HG03064 (cell line): ENCODE data around the gene ZNF595.
A peak's percentile ranks its signal among the peaks of the same experiment; 100 is the strongest.
"Not testable (repeated sequence)": the region's sequence is repeated elsewhere in the genome, so short reads cannot be mapped to it uniquely, and the experiment has no call there.

Source experiments
- ATAC-seq: cut with Tn5 transposase; IDR thresholded peaks from one replicate; pipeline ENCODE4 v1.9.1; 2021; ENCODE audit warnings: low read depth; ENCODE audit not compliant: unreplicated experiment

The ZNF595 gene

DNA sequence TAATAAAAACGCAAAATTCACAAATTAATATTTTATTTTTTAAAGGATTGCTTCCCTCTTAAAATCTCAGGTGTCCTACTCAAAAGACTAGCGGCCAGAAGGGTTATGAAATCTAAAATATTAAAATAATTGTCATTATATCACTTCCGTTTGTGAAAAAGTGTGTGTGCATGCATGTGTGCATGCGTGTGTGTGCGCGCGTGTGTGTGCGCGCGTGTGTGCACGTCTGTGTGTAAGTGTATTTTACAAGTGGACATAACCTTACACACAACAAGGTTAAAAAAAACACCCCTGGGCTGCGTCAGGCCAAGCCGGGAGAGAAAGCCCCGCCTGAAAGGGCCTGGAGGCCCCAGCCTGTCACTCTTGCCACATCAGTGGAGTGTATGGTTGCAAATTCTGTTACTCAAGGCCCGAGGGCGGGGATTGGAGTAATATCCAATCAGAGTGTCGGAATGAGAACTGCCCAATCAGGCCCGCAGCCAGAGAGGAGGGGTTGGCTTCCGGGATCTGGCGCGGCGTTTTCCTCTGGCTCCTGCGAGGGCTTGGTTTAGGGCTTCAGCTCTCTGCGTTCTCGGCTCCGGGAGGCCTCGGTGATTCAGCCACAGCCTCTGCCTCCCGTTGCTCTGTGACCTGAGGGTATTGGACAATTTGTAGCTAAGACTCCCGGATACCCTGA, at the start of gene ZNF595:
TSS of gene ZNF595 (plus strand) at position 518 of the 676 bp plus-strand sequence. CDS start 168 bp downstream, outside the sequence.
- not testable (repeated sequence) for ATAC-seq

DNA sequence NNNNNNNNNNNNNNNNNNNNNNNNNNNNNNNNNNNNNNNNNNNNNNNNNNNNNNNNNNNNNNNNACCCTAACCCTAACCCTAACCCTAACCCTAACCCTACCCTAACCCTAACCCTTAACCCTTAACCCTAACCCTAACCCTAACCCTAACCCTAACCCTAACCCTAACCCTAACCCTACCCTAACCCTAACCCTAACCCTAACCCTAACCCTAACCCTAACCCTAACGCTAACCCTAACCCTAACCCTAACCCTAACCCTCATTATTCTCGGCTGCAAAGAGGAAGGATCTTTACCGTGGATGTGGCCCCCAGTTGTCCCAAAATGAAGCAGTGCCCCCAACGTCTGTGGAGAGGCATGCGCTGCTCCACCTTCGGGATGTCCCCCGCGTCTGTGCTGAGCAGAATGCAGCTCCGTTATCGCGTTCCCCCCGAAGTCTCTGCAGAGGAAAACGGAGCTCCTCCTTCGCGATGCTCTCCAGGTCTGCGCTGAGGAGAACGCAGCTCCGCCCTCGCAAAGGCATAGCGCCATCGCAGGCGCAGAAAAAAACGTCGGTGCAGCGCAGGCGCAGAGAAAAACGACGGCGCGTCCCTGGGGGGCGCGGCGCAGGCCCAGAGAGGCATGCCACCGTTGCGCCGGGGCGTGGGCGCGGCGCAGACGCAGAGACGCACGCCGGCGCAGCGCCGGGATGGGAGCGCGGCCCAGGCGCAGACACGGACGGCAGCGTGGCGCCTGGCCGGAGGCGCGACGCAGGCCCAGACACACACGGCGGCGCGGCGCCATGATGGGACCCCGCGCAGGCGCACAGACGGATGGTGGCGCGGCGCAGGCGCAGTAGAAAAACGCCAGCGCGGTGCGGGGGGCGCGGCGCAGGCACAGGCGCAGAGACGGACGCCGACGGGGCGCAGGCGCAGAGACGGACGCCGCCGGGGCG, 42.9 kb upstream of the ZNF595 start:
- not testable (repeated sequence) for ATAC-seq

DNA sequence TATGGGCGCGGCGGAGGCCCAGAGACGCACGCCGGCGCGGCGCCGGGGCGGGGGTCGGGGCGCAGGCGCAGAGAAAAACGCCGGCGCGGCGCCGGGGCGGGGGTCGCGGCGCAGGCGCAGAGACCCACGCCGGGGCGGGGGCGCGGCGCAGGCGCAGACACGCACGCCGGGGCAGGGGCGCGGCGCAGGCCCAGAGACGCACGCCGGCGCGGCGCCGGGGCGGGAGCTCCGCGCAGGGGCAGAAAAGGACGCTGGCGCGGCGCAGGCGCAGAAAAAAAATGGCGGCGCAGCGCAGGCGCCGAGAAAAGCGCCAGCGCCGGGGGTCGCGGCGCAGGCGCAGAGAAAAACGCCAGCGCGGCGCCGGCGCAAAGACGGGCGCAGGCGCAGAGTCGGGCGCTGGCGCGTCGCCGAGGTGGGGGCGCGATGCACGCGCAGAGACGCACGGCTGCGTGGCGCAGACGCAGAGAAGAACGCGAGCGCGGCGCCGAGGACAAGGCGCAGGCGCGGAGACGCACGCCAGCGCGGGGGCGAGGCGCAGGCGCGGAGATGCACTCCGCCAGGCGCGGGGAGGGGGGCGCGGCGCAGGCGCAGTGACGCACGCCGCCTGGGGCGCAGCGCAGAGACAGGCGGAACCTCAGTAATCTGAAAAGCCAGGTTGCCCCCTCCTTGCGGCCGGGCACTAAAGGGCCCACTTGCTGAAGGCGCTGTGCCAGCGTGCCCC, 41.9 kb upstream of the ZNF595 start:
- peak; percentile 44 for ATAC-seq

DNA sequence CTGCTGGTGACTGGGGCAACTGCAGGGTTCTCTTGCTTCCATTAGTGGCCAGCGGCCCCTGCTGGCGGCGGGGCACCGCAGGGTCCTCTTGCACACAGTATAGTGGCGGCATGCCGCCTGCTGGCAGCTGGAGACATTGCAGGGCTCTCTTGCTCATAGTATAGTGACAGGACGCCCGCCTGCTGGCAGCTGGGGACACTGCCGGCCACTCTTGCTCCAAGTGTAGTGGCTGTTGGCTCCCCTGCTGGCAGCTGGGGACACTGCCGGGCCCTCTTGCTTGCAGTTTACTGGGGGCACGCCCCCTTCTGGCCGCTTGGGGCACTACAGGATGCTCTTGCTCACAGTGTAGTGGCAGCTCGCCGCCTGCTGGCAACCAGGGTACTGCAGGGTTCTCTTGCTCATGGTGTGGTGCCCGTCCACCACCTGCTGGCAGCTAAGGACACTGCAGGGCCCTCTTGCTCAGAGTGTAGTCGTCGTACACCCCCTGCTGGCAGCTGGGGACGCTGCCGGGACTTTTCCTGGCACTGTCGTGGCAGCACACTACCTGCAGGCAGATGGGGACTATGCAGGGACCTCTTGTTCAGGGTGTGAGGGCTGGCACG, 41.2 kb upstream of the ZNF595 start:
- ATAC-seq: peak; percentile 73

DNA sequence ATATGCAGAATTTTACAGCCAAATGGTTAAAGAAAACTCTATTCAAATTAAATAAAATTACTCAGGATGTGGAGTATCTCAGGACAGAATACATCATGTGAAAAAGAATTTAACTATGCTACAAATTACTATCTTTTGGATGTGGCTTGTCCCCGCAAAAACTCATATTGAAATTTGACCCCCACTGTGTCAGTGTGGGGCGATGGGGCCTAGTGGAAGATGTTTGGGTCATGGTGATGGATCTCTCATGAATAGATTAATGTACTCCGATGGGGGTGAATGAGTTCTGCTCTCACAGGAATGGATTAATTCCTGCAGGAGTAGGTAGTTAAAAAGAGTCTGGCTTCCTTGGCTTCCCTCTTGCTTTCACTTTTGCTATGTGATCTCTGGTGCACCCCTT, 35.0 kb upstream of the ZNF595 start:
- ATAC-seq: not testable (repeated sequence)

DNA sequence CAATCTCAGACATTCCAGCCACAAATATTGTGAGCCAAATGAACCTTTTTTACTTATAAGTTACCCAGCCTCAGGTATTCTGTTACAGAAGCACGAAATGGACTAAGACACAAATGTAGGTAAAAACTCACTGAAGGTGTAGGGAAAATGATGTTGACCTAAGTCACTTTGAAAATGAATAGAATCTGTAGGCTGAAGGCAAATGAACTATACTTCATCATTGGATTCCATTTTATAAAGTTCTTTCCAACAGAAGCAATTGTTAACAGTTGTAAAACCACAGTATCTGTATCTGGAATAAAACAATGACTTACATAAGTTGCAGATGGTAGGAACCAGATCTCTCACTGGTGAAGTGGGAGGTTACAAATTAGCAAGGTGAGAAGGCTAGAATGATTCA, 34.5 kb upstream of the ZNF595 start:
- not testable (repeated sequence) for ATAC-seq

DNA sequence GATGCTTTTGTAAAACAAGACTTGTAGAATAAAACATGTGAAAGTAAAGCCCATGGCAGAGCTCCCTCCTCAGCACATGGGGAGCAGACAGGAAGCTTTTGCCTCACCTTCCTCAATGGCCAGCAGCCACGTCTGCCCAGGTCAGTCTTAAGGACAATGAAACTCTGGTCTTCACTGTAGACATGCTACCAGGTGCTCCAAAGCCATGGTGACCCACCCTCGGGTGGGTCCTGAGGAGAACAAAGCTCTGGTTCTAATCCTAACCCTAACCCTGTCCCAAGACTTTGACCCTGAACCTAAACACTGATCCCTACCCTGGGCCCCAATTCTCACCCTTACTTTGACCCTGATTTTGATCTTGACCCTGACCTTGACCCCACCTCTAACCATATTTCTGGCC, 30.2 kb upstream of the ZNF595 start:
- not testable (repeated sequence) for ATAC-seq

DNA sequence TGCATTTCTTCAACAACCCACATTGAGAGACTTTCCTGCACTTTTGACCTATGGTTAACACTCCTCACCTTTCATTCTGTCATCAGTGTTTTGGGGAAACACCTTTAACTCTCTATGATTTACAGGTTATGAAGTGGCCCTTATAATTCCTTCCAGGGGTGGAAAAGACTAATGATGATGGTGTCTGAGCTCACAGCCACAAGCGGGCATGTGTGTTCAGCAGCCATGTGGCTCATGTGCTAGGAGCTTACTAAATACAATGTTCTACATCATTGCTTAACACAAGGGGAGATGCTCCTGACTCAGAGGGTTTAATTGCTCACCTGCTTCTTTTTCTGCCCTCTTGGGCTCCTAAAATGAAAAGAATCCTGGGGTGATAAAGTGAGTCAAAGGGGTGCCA, 28.8 kb upstream of the ZNF595 start:
- not testable (repeated sequence) for ATAC-seq

DNA sequence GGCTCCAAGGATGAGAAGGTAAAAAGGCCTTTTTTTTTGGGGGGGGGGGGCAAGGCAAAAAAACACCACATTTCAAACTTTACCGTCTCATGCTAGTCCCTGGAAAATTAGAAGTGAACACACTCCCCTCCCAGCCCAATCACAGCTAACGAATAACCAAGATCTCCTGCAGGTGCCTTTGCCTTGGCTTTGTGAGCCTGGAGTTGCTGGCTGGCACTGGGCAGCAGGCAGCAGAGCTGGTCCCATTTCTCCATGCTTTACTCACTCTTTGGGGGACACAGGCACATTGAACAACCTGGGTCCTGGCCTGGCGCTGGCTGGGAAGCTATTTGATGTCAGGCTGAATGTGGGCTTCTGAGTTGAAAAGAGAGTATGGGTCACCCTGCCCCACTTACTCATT, 25.6 kb upstream of the ZNF595 start:
- ATAC-seq: not testable (repeated sequence)

DNA sequence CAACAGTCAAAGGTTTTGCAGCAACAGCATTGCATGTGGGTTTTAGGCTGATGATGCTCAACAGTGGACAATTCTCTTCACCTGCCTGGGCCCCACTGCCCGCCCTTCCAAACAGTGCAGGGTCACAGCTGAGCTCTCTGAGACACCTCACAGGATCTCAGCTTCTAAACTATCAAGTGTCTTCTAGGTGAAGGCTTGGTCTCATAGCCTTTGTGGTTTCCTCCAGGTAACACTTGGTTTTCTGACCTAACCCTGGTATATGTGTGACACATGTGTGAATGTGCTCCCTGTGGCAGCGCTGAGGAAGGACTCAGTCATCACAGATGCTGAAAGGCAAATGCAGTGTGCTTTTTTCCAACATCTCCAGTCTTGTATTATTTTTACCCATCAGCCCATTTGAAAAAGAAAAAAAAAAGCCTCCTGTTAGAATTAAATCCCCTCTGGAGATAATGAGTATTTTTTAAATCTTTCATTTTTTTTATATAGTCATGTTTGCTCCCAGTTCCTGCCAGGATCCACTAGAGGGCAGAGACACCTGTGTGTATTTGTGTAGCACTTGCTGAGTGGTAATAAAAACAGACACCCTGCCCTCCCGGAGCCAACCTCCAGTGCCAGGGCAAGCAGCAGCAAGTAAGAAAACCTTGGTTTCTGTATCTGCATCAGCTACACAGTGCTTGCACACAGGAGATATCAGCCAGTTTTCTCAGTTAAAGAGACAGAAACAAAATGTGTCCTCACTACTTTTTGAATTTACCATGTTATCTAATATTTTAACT, 24.2 kb upstream of the ZNF595 start:
- peak; percentile 57 for ATAC-seq

DNA sequence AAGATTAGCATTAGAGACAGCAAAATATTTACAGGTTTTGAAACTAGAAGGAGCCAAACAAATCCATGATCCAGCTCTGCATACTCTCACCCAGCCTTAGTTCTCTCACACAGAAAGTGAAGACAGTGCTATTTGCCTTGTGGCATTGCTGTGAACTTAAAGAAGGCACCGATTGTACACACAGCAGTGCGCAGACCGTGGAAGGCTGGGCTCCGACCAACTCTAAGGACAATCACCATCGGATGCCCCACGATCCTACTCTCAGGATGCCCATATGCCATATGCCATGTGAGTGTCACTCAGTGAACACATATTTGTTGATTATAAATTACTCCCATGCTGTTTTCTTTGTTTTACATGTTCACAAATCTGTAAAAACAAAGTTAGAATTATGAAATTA, 19.8 kb upstream of the ZNF595 start:
- not testable (repeated sequence) for ATAC-seq

DNA sequence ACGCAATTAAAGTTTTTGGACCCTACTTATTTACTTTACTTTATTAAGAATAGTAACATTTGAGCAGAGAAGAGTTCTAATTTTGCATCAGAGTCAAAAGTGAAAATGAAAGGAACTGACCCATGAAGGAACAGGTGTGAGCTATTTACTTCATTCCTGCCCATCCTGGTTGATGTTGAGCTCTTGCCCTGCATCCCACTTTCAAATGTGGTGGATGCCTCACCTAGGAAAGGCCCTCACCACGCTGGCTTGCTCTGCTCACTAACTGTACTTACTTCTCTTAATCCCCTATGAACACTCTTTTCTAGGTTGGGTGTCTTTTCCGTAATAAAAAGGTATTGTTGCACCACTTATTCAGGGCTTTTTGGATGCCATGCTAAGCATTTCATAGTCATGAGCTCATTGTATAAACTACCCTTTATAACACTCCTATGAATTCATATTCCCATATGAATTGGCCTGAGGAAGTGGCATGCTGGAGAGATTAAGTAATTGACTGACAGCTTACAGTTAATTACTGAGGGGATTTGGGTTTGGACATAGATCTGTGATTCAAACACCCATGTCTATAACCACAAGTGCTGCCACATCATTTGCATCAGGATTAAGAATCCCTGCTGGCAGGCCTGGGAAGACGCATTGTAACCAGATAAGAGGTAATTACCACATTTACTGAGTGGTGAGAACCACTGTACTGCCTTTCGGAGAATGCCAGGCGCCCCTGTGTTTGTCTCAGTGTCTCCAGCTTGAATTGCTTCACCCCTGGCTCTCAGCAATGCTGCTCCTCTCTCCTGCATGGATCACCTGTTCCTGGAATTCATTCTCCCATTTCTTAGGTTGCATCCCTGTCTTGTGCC, 16.3 kb upstream of the ZNF595 start:
- ATAC-seq: not testable (repeated sequence)

DNA sequence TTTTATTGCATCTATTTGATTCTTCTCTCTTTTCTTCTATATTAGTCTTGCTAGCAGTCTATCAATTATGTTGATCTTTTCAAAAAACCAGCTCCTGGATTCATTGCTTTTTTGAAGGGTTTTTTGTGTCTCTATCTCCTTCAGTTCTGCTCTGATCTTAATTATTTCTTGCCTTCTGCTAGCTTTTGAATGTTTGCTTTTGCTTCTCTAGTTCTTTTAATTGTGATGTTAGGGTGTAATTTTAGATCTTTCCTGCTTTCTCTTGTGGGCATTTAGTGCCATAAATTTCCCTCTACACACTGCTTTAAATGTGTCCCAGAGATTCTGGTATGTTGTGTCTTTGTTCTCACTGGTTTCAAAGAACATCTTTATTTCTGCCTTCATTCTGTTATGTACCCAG, 14.9 kb upstream of the ZNF595 start:
- not testable (repeated sequence) for ATAC-seq

DNA sequence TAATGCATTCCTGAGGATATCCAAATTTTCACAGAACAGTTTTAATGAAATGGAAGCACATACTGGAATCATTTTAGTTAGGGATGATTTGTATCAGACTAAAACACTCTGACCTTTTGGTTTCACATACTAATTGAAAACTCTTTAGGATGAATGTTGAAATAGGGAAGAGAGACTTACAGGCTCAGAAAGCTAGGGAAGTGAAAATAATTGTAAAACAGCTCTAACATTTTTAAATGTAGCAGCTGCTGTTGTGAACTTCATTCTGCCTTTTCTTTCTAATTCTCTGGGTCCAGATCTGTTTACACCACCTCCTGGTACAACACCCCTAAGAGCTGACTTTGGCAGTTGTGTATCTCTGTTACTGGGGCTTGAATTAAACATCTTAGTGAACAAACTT, 9.7 kb upstream of the ZNF595 start:
- not testable (repeated sequence) for ATAC-seq

DNA sequence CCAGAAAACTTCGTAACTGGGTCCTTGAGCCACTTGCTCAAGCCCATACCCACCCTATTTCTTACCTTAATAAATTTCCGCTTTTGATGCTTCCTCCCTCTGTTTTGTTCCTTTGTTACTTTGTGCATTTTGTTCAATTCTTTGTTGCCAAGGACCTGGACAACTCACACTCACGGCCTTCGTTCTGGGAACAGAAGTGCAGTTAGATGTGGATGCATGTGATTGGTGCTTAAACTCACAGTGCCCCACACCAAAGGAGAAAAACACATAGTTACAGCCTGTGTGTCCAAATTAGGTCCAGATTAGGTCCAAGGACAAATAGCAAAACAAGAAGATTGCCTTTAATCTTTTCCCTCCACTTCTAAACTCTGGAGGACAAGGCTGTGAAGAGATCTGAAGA, 1.9 kb upstream of the ZNF595 start:
- not testable (repeated sequence) for ATAC-seq

DNA sequence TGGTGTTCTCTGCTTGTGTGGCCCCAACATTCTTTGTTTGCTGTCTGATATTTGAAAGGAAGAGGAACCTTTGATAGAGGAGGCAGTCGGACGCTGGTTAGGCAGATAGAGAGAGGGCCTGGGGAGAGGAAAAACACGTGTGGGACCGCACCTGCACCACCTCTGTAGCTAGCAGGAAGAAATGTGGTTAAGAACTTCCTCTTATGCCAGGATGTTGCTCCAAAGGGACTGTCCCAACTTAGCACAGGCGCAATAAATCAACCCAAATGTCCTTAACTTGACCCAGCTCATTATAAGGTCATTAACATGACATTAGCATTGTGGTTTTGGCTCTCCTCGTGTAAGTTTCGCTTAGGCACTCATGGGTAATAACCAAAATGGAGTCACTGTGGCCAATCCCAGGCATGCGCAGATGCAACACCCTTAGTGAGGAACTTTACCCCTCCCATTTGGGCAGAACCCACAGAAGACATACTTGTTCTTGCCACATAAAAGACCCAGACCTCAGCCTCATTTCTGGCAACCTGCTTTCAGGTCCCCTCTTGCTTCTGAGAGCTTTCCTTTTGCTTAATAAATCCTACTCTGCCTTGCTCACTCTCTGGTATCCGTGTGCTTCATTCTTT, 1.4 kb upstream of the ZNF595 start:
- ATAC-seq: peak; percentile 70

DNA sequence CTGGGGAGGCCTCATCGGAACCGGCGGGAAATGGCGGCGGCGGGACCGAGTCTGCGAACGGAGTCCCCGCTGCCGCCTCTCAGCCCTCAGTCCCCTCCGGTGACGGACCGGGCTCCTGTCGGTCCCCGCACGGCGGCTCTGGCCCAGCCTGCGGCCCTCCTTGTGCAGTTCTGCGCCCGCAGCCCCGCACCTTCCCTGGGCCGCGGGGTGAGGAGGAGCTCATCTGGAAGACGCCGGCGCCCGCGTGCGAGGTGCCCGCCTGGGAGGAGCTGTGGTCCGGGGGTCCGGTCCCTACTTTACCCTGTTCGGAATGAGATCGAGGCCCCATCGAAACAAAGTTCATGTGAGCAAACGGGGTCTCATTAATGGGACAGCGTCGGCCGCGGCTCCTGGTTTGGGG, 400 bp downstream of the ZNF595 start:
- ATAC-seq: not testable (repeated sequence)

DNA sequence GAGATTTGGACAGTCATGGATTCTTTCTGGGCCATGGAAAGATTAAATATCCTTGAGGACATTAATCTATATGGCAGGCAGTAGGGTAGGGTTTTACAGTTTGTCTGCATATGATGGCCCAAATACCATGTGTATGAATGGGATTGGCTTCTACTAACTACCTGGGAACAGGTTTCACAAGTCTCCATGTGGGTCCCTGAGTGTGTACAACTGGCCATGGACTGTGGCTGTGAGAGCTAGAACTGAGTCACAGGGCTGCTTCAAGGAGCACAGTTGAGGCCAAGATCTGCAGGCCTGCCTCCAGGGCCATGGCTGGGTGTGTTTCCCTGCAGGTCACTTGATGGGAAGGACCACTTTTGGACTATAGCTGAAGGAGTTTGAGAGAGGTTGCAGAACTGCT, 11.6 kb downstream of the ZNF595 start:
- ATAC-seq: not testable (repeated sequence)
